ENCODE measurements around the gene KCNQ1.

- TF ChIP-seq POLR2AphosphoS5 (IDR thresholded peaks at IDR 0.05; ENCODE audit: low read depth, low read length), result no peak
- no peak for TF ChIP-seq TAF1 (IDR thresholded peaks at IDR 0.05; ENCODE audit: borderline replicate concordance, low read depth, low read length)
Measured at GRCh38 chr11:2398664-2399355, 46.0 kb upstream of the KCNQ1 start.

Measured in GM12892 (cell line).